GM21717 (cell line): Measurements from ENCODE around the gene ABLIM1.

Source experiments
- ATAC-seq: cut with Tn5 transposase; IDR thresholded peaks from one replicate; pipeline ENCODE4 v1.9.1; 2021; ENCODE audit warnings: mild to moderate bottlenecking, moderate library complexity; ENCODE audit not compliant: unreplicated experiment

Gene ABLIM1

DNA sequence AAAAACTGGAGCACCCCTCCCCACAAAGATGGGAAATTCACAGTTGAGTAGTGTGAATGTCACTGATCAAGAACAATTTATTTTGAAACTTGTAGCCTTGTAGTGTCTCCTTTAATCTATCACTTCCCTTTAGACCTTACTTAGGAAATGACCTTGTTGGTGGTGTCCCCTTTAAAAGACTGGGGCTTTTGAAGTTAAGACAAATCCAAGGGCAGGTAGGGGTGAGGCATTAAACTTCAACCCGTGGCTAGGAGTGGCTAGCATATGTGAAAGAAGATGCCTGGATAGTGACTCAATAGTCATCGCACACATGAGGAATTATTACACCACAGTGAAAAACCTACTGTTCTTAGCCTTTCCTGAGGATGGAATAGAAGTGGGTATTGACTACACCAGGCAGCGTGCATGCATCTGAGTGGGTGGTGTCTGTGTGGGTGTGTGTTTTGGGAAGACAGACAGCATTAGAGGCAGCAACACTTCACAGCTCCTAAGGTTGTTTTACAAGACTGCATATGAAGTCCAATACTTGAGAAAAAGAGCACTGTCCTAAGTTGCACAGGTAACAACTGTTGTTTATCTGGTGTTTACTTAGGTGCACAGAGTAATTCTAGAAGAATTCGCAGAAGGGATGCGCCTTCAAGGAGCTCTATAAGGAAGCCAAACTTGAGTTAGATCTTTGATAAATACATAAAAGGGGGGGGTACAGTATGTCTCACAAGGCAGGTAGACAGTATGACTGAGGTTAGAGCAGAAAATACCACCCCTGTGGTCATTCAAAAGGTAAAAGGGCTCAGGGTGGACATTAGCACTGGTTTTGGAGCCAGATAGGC lies 32.9 kb downstream of the ABLIM1 start:
- ATAC-seq, result peak; percentile 33

DNA sequence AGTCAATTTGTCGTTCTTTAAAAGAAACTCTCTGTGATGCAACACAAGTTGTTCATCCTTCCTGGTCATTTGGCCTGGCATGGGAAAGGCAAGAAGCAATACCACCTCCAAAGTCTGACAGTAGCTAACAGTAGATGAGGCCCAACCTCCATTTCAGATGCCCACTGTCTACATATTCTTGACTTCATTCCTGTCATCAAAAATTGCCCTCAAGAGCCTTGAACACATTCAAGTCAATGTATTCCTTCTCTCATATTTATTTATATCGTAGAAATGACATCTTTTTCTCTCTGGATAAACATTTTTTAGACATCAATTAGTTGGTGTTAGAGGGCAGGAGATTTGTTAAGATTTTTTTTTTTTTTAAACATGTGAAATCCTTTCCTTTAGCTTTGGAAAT lies 33.7 kb downstream of the ABLIM1 start:
- ATAC-seq, result no peak

DNA sequence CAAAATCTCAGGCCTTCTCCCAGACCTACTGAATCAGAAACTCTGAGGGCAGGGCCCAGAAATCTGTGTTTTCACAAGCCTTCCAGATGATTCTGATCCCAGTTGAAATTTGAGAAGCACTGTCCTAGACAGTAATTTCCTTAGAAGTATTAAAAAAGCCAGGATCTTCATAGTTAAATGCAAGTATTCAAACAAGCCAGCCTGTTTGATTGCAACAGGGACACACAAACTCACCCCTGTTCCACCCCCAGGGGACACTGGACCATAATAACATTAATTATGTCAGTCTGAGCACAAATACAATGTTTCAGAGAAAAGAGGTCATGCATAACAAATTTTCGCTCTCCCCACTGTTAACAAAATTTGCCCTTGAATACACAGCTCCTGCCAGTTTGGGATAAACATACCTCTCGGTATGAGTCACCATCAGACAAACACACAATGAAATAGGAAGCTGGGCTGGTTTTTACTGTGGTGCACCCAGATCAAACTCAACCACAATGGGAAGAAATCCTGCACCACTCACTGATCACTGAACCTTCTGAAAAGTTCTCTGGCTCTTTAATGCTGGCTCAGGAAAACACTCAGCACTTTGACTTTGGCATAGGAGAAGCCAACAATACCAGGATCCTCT lies 34.3 kb downstream of the ABLIM1 start:
- ATAC-seq, result no peak

DNA sequence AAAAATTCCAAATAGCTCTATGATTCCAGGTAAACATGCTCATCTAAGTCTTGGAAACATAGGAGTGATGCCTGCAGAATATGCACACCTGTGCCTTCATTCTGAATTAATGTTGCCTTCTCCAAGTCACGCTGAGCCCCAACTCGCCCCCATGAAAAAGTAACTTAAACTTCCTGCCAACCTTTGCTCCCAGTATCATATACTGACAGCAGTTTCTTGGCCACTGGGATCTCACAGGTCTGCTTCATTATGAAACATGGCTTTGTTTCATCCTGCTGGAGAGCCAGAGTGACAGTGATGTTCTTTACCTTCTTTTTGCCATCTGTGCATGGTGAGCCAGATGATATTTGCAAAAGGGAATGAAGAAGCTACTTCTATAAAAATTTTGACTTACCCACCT lies 34.9 kb downstream of the ABLIM1 start:
- no peak for ATAC-seq

DNA sequence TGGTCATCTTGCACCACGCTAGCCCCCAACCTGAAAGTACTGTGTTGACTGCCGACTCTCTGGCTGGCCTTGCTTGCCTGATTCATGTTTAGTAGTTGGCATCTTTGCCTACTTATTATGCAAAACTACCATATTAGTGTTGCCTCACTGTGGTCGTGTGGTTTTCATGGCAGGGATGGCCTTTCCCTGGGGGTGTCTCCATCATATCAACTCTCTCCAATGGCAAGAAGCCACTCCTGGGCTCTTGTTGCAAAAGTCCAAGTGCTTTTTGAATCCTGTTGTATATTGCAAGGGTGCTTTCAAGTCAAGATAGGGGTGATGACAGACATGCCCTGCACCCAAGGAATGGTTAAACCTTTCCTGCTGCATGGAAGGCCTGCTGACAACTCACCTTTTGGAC lies 39.4 kb downstream of the ABLIM1 start:
- no peak for ATAC-seq

DNA sequence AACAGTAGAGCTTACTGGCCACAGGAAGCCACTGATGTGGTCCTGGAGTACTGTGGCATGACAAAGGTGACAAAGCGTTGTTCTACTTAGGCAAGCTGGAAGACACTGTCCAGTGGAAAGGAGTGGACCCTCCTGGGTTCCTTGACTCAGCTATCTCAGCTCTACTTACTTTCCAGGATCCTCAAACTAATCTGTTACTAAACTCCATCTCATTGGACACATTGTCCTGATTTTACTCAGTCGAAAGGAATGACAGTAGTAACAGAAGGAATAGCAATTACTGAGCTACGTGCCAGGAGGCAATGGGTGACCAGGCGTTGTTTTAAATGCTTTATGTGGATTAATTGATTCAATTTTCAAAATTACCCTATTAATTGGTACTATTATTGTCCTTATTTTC lies 41.6 kb downstream of the ABLIM1 start:
- ATAC-seq, result no peak

DNA sequence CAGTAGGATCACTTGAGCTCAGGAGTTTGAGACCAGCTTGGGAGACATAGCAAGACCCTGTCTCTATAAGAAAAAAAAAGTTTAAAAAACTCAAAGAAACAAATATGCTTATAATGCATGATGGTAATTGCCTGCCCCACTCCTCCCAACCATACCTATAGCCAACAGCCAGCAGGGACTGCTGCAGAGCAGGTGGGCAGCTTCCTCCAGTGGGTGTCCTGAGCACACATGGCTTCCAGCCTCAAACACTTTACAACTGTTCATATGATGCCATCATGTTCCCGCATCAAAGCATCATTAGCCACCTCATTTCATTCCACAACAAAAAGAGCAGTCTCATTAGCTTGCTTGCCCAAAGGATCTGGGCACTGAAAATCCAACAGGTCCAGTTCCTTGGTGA lies 42.0 kb downstream of the ABLIM1 start:
- ATAC-seq, result no peak

DNA sequence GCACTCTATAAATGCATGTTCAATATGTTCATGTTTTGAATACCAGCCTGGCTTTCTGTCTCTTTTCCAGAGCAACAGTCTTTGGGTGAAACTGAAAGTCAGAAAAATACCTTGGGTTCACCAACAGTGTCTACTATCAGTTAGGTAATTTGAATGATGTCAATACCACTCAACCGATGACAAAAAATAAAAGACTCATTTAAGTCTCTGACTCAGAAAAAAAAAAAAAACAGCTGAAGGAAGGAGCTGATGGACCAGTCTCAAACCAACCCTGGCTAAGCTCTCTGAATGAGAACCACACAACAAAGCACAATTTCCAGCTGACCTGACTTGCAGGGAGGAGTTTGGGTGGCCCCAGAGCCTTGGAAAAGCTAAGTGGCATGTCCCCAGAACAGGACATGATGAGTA lies 42.5 kb downstream of the ABLIM1 start:
- ATAC-seq, result peak; percentile 95

DNA sequence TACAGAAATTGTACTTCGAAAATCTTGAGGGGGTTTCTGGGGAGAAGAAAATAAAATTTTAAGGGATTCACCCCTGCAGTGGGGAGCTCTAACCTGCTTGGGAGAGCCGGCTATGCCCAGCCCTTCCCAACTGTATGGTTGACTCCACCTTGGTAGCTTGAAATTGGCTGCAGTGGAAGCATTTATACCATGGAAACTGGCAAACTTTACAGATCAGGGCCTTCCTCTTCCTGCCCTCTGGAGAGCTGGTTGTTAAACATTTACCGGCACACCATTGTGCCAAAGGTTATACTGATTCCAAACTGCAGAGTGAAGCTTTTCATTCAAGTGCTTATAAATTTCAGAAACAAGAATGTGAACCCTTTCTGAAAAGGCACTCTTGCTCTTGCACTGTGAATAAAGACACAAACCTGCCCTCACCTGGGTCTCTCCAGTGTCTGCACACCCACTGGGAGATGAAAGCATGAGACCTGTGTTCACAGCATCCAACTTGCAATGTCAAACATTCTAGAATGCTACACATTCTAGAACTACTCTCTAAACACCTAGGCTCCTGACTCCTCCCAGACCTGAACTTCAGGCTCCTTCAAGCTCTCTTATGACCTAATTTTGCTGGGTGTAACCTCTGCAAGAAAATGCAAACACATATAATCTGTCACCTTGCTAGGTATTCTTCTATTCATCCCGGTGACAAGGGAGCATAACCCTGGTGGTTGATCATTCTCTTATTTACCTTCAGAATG lies 44.7 kb downstream of the ABLIM1 start:
- ATAC-seq, result no peak

DNA sequence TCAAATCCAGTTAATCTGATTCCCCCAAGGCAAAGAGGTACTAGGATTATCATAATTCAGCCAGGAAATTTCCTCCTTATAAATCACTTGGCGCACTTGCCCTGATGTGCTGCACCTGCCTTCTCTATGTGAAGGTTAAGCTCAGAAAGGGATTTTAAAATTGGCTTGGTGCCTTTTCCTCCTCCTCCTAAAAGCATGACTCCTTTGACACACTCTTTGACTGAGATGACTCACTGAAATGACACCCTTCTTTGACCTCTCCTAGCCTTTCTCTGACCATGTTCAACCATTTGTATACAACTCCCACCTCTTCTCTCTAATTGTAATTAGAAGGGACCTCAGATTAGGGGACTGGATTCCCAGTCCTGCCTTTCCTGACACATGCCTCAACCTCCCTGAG lies 46.5 kb downstream of the ABLIM1 start:
- ATAC-seq, result no peak

DNA sequence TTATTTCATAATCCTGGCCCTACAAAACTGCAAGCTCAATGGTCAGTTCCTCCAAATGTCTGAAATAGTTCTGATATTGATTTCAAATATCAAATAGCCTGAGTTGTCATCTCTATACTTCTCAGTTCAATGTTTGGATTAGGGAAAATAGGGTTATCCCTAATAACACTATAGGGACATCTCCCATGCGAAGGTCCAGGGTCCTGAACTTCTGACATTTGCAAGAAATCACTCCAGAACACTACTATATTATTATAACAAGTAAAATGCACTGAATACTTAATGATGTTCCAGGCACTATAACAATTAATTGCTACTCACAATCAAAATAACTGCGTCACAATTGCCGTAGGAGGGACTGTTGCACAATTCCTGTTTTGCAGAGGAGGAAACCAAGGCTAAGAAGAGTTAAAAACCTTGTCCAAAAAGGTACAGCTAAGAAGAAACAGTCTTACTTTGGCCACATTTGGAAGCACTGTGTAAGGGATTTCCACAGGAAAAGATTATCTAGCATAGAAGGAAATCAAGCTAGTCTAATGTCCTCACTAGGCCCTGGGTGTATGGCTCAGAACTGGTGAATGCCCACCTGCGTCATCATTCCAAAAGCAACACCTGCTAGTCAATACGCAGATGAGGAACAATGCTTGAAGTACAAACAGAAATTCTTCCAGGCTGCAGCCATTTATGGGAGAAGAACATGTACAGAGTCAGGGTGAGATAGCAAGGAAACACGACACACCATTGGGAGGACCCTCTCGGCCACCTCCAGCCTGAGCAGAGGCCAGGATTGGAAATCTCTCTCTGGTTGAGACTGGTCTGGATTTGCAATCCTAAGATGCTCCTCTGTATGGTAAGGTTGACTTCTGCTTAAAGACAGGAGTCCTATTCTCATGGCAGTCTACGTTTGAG lies 48.3 kb downstream of the ABLIM1 start:
- no peak for ATAC-seq

DNA sequence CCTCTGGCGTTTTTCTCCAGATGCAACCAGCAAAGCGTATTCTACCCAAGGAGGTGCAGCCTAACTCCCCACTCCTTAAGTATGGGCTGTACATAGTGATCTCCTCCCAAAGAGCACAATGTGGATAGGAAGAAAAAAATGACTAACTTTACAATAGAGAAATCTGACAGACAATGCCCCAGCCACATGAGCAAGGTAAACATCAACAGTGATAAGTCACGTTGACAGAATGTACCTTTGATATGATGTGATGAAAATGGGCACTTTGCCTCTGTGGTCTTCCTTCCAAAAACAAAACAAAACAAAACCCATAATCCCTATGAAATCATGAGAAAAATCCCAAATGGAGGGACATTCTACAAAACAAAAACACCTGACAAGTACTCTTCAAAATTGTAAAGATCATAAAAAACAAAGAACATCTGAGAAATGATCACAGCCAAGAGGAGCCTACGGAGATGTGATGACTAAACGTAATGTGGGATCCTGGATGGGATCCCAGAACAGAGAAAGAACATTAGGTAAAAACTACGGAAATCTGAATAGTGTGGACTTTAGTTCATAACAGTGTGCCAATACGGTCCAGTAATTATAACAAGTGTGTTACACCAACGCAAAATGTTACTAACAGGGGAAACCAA lies 50.6 kb downstream of the ABLIM1 start:
- no peak for ATAC-seq

DNA sequence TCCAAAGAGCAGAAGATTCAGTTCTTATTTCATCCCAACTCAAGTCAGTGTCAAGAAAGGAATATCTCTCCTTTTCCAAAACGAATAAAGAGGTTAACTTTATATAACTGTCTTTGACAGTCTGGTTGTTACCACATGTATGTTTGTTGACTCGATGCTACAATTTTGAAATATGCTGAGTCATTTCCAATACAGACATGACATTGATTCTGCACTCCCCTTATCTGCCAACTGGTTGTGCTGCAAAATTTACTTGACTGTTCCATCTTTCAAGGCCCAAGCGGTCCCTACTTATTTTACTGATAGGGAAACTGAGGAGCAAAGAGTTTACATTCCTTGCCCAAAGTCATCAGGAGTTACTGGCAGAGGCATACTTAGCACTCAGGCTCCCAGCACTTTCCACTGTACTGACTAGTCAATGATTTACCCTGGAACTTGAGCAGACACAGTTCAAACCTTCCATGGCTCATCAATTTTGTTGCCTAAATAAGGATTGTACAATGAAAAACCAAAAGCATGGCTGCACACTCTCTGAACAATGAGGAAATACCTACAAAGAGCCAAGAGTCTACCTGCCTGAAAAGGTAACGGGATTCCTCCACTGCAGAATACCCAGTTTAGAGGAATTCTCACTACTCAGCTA lies 52.8 kb downstream of the ABLIM1 start:
- no peak for ATAC-seq

DNA sequence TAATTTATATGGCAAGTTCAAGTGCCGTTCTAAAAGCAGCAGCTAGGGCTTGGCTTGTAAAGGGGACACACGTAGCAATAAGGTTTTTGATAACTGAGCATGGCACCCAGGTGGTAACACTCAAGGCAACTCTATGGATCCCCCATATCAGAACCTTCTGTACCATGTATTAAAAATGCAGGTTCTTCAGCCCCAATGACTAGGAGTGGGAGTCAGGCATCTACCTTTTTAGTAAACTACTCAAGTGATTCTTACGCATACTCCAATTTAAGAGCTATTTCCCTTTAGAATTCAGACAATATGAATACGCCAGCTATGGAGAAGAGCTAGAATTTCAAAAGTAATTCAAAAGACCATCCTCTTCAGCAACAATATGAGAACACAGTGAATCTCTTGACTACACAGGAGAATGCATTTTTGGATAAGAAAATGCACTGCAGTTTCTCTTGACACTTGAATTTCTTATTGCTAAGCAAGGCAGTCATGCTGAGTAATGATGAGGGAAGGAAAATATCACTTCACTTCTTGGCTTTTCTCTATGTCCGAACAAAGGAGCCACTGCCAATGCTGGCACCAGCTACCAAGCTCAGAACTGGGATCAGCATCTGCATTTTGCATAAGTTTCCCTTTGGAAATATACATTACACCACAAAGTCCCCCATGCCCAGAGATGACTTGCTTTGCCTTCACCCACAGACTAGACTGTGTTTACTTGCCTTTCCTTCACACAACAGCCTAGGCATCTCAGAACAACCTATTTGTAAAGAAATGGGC lies 53.5 kb downstream of the ABLIM1 start:
- ATAC-seq, result no peak

DNA sequence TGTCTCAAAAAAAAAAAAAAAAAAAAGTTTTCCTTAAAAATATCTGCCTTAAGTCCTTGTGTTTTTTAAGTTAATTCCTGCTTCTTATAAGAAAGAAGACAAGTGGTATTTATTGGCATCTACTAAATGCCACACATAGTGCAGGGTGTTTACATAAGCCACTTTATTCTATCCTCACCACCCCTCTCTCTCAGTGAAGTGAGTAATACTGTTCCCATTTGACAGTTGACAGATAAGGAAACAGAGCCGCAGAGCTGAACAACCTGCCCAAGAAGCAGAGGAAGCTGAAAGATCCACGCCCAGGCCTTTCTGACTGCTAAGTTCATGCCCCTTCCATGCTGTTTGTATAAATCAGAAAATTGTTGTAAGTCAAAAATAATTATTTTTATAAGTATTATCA lies 54.1 kb downstream of the ABLIM1 start:
- ATAC-seq, result no peak

DNA sequence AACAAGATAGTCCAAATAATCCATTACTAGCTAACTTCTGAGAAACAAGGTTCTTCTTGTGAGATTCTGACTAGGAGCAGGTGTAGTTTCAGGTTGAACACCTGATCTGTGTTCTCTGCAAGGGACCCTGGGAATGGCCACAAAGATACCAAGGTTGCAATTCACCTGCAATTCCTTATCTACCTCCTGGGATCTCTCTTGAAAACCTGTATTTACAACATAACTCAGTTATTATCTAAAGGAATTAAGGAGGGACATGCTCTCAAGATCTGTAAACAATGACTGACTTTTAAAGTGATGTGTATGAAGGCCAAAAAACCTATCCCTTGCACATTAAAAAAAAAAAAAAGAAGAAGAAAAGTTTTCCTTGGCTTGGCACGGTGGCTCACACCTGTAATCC lies 54.8 kb downstream of the ABLIM1 start:
- no peak for ATAC-seq

DNA sequence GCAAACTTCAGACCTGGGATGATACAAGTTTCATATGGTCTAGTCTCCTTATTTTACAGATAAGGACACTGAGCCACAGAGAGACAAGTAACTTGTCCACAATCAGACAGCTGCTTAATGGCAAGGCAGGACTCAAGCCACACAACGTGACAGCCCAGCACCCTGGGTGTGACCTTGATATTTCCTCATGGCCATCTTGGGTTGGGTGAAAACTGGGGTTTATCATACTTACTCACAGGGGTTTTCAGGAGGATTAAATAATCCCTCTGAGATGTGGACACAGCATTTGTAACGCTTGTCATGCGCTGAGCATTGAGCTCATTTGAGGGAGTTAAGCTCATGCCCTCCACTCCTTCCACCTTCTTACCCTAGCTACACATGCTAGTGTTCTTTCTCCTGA lies 58.0 kb downstream of the ABLIM1 start:
- ATAC-seq, result no peak

DNA sequence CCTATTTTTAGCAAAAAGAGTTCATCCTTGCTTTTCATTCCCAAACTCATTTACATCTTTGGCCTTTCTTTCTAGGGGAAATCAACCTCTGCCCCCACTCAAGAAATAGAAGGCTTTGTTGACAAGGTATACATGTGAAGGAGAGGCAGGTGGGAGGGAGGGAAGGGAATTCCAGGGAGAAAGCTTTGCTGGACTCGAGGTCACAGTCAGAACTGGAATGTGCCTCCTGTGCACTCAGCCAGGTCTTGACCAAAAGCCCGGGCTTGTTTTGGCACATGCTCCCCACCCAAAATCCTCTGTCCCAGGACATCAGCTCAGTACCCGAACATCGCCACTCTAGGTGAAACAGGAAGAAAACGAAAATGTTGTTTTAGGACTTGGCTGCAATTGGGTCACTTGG lies 61.3 kb downstream of the ABLIM1 start:
- no peak for ATAC-seq

DNA sequence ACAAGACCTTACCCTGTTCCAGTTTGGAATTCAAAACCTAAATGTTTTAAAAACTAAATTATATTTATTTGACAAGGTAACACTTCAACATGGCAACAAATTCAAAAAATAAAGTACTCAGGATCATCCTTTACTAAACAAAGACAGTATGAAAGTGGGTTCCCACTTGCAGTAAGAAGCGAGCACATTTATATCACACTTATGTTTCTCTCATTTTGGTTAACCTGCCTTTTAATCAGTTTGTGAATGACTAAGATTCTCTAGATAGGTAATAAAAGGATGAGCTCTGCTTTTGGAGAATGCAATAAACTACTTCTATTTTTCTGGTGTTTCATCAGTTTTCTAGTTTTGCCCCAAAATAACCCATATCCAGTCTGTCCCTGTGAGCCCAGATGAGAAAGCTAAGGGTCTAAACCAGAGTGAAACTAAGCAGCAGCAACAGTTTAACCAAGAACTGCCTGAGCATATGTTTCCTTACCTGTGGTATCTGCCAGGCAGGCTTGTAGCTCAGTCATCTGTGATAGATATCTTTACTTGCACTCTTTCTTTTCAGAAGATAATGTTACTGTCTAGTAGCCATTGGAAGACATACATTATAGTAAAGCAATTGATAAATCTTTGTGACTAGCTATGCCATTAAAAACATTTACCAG lies 64.1 kb downstream of the ABLIM1 start:
- no peak for ATAC-seq
